Liver (tissue), 9 donors: ENCODE measurements around the gene TNP2. TPM values are rescaled to one million over a fixed set of nuclear protein-coding genes. Genes with fewer than 3 reads are reported as not detected.

ENCODE experiments used
- DNase-seq: peaks from one replicate; pipeline ENCODE4 v3.0.0-alpha.2; 2017; ENCODE audit warnings: low spot score
- H3K27ac ChIP-seq, 2 donors: one replicate each; pipeline ENCODE4 v1.7.0; 2013; ENCODE audit warnings: inconsistent platforms in 2 of 2, low read length in 2 of 2, control low read depth in 1 of 2, low read depth in 1 of 2, mild to moderate bottlenecking in 1 of 2
- H3K27me3 ChIP-seq, 4 donors: one replicate each; pipeline versions ENCODE4 v1.6.1 to v1.7.0; 2013; ENCODE audit warnings: low read length in 3 of 4, inconsistent platforms in 1 of 4, mild to moderate bottlenecking in 1 of 4, moderate library complexity in 1 of 4; ENCODE audit not compliant: control insufficient read depth in 4 of 4, insufficient read depth in 4 of 4
- H3K36me3 ChIP-seq, 4 donors: one replicate each; pipeline versions ENCODE4 v1.6.1 to v1.7.0; 2013; ENCODE audit warnings: low read length in 3 of 4, mild to moderate bottlenecking in 3 of 4, low read depth in 1 of 4, moderate library complexity in 1 of 4; ENCODE audit not compliant: control insufficient read depth in 4 of 4, insufficient read depth in 3 of 4
- H3K4me1 ChIP-seq, 4 donors: one replicate each; pipeline versions ENCODE4 v1.6.1 to v1.7.0; 2013; ENCODE audit warnings: low read length in 3 of 4, mild to moderate bottlenecking in 3 of 4, moderate library complexity in 1 of 4; ENCODE audit not compliant: control insufficient read depth in 4 of 4, insufficient read depth in 4 of 4
- H3K4me3 ChIP-seq, 3 donors: one replicate each; pipeline versions ENCODE4 v1.6.1 to v1.7.0; 2013; ENCODE audit warnings: low read length in 3 of 3, control low read depth in 1 of 3, low read depth in 1 of 3, mild to moderate bottlenecking in 1 of 3
- H3K9ac ChIP-seq, 2 donors: one replicate each; pipeline ENCODE4 v1.7.0; 2013; ENCODE audit warnings: low read length in 2 of 2, mild to moderate bottlenecking in 2 of 2, moderate library complexity in 2 of 2, control low read depth in 1 of 2, low read depth in 1 of 2
- H3K9me3 ChIP-seq, 4 donors: one replicate each; pipeline versions ENCODE4 v1.6.1 to v1.7.0; 2013; ENCODE audit warnings: low read length in 3 of 4; ENCODE audit not compliant: control insufficient read depth in 4 of 4
- EGR1 ChIP-seq, 2 donors: IDR thresholded peaks; 2 replicates each; pipeline ENCODE4 v1.6.1; 2016 to 2018; ENCODE audit warnings: antibody characterized with exemption in 2 of 2, low read depth in 2 of 2
- FOXA1 ChIP-seq: IDR thresholded peaks from 2 replicates; pipeline ENCODE4 v1.6.1; 2016; ENCODE audit warnings: antibody characterized with exemption
- FOXA2 ChIP-seq: IDR thresholded peaks from 2 replicates; pipeline ENCODE4 v1.6.1; 2016; ENCODE audit warnings: antibody characterized with exemption
- GABPA ChIP-seq, 2 donors: IDR thresholded peaks in 1 of 2; conservative IDR thresholded peaks in 1 of 2; 2 replicates each; pipeline ENCODE4 v1.6.1; 2016; ENCODE audit warnings: antibody characterized with exemption in 2 of 2, mild to moderate bottlenecking in 1 of 2, moderate library complexity in 1 of 2
- HNF4A ChIP-seq, 2 donors: conservative IDR thresholded peaks; 2 replicates each; pipeline ENCODE4 v1.6.1; 2016; ENCODE audit warnings: antibody characterized with exemption in 2 of 2, mild to moderate bottlenecking in 2 of 2
- HNF4G ChIP-seq: IDR thresholded peaks from 2 replicates; pipeline ENCODE4 v1.6.1; 2016; ENCODE audit warnings: antibody characterized with exemption
- JUND ChIP-seq, 2 donors: IDR thresholded peaks; 2 replicates each; pipeline ENCODE4 v1.6.1; 2016; ENCODE audit warnings: antibody characterized with exemption in 2 of 2
- NR2F2 ChIP-seq: IDR thresholded peaks from 2 replicates; pipeline ENCODE4 v1.6.1; 2016; ENCODE audit warnings: antibody characterized with exemption
- RAD21 ChIP-seq, 2 donors: IDR thresholded peaks; 2 replicates each; pipeline ENCODE4 v1.6.1; 2016; ENCODE audit warnings: antibody characterized with exemption in 2 of 2, mild to moderate bottlenecking in 2 of 2
- REST ChIP-seq: IDR thresholded peaks from 2 replicates; pipeline ENCODE4 v1.6.1; 2016; ENCODE audit warnings: antibody characterized with exemption, mild to moderate bottlenecking
- RXRA ChIP-seq, 2 donors: IDR thresholded peaks; 2 replicates each; pipeline ENCODE4 v1.6.1; 2017 to 2018; ENCODE audit warnings: antibody characterized with exemption in 2 of 2, mild to moderate bottlenecking in 1 of 2
- SP1 ChIP-seq: IDR thresholded peaks from 2 replicates; pipeline ENCODE4 v1.6.1; 2018; ENCODE audit warnings: antibody characterized with exemption, mild to moderate bottlenecking
- TAF1 ChIP-seq: conservative IDR thresholded peaks from 2 replicates; pipeline ENCODE4 v1.6.1; 2016; ENCODE audit warnings: antibody characterized with exemption, mild to moderate bottlenecking
- YY1 ChIP-seq: IDR thresholded peaks from 2 replicates; pipeline ENCODE4 v1.6.1; 2016; ENCODE audit warnings: antibody characterized with exemption, mild to moderate bottlenecking
- WGBS: extraction: QIAGEN DNeasy Blood & Tissue Kit; methylation state at CpG from one replicate; pipeline ENCODE4 v1.1.7; 2013; 5-methylcytosine and 5-hydroxymethylcytosine counted together
- polyA plus RNA-seq, 2 donors: library from polyadenylated mRNA; stranded (reverse) in 1 of 2; unstranded in 1 of 2; fragments of 200-250 nt in 1 of 2; fragments of >200 nt in 1 of 2; fragmentation: Nextera tagmentation in 1 of 2; extraction: Ambion mirVana in 1 of 2; gene quantifications; one replicate each; pipeline versions ENCODE4 v1.2.1 to v1.2.3, GENCODE V29; 2013 to 2015
- total RNA-seq, 2 donors: library from RNA; depleted of rRNA; stranded (reverse); fragments of >200 nt; gene quantifications; one replicate each; pipeline ENCODE4 v1.2.3, GENCODE V29; 2014
- TF ChIP-seq, protein P1 (sequence below): IDR thresholded peaks from 2 replicates; pipeline ENCODE4 v1.6.1; 2016; ENCODE audit warnings: antibody characterized with exemption
- TF ChIP-seq, protein P2 (sequence below): fragments of 150-350 bp; IDR thresholded peaks from 2 replicates; pipeline ENCODE4 v1.5.1; 2017; ENCODE audit warnings: improper control_type of control experiment, low read depth, low read length; ENCODE audit not compliant: missing input control
- TF ChIP-seq, protein P3 (sequence below): IDR thresholded peaks from 2 replicates; pipeline ENCODE4 v1.6.1; 2016; ENCODE audit warnings: antibody characterized with exemption
- TF ChIP-seq, protein P4 (sequence below): IDR thresholded peaks from 2 replicates; pipeline ENCODE4 v1.6.1; 2016; ENCODE audit warnings: antibody characterized with exemption
- donor health status: healthy.
- donor health status: healthy.
- donor health status: healthy.
- donor health status: healthy.
- donor health status: healthy.

The TNP2 gene
- total and polyA plus RNA-seq, 4 donors: not detected

- H3K36me3 ChIP-seq: no peaks in the 10 kb centered on the region
- H3K4me3 ChIP-seq: no peak overlapping the region
- no peaks in the 10 kb centered on the region for H3K4me1 ChIP-seq
- no peak overlapping the region for H3K27ac ChIP-seq
- no peak for DNase-seq
- TF ChIP-seq, protein P1, sequence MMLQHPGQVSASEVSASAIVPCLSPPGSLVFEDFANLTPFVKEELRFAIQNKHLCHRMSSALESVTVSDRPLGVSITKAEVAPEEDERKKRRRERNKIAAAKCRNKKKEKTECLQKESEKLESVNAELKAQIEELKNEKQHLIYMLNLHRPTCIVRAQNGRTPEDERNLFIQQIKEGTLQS: no peak
- TF ChIP-seq SP1: no peak
- no peak for TF ChIP-seq GABPA (IDR thresholded peaks at IDR 0.05 in 1 of 2, conservative IDR thresholded peaks at IDR 0.05 in 1 of 2)
- TF ChIP-seq FOXA1: no peak
- TF ChIP-seq, protein P2, sequence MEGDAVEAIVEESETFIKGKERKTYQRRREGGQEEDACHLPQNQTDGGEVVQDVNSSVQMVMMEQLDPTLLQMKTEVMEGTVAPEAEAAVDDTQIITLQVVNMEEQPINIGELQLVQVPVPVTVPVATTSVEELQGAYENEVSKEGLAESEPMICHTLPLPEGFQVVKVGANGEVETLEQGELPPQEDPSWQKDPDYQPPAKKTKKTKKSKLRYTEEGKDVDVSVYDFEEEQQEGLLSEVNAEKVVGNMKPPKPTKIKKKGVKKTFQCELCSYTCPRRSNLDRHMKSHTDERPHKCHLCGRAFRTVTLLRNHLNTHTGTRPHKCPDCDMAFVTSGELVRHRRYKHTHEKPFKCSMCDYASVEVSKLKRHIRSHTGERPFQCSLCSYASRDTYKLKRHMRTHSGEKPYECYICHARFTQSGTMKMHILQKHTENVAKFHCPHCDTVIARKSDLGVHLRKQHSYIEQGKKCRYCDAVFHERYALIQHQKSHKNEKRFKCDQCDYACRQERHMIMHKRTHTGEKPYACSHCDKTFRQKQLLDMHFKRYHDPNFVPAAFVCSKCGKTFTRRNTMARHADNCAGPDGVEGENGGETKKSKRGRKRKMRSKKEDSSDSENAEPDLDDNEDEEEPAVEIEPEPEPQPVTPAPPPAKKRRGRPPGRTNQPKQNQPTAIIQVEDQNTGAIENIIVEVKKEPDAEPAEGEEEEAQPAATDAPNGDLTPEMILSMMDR: no peak
- TF ChIP-seq YY1: no peak
- TF ChIP-seq, protein P3, sequence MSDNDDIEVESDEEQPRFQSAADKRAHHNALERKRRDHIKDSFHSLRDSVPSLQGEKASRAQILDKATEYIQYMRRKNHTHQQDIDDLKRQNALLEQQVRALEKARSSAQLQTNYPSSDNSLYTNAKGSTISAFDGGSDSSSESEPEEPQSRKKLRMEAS: no peak
- TF ChIP-seq TAF1: no peak
- no peak for TF ChIP-seq FOXA2
- no peak for TF ChIP-seq REST
- TF ChIP-seq RXRA (IDR thresholded peaks at IDR 0.05): no peak
- TF ChIP-seq, protein P4, sequence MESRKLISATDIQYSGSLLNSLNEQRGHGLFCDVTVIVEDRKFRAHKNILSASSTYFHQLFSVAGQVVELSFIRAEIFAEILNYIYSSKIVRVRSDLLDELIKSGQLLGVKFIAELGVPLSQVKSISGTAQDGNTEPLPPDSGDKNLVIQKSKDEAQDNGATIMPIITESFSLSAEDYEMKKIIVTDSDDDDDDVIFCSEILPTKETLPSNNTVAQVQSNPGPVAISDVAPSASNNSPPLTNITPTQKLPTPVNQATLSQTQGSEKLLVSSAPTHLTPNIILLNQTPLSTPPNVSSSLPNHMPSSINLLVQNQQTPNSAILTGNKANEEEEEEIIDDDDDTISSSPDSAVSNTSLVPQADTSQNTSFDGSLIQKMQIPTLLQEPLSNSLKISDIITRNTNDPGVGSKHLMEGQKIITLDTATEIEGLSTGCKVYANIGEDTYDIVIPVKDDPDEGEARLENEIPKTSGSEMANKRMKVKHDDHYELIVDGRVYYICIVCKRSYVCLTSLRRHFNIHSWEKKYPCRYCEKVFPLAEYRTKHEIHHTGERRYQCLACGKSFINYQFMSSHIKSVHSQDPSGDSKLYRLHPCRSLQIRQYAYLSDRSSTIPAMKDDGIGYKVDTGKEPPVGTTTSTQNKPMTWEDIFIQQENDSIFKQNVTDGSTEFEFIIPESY: no peak
- no peak for TF ChIP-seq NR2F2
- TF ChIP-seq HNF4A (conservative IDR thresholded peaks at IDR 0.05): no peak
- TF ChIP-seq JUND (IDR thresholded peaks at IDR 0.05): no peak
- TF ChIP-seq HNF4G: no peak
- TF ChIP-seq EGR1 (IDR thresholded peaks at IDR 0.05; ENCODE audit: low read depth in 2 of 2): no peak
- no peak for TF ChIP-seq RAD21 (IDR thresholded peaks at IDR 0.05)
- no peak overlapping the region for H3K9ac ChIP-seq
- no peaks in the 10 kb centered on the region for H3K27me3 ChIP-seq
- WGBS: 82% methylated on average over 4 of the region's 4 CpGs
- H3K9me3 ChIP-seq: peaks cover 4 to 15% (median 6%) of the 10 kb centered on the region in 4 donors
Observed at GRCh38 chr16:11219178-11219577, 49.9 kb downstream of the TNP2 start.
